Measurements from ENCODE around the gene CTXND1. TPM values are rescaled to one million over a fixed set of nuclear protein-coding genes. Genes with fewer than 3 reads are reported as not detected.
A peak's percentile ranks its signal among the peaks of the same experiment; 100 is the strongest.

Gene CTXND1
- total and polyA plus RNA-seq, 2 of the 13 experiments (the other 11 are each of a cell fraction or from before 2014, with no cell fraction given) = 1.2 to 2.1 TPM

GRCh38 chr15:80246425-80246894, 5.6 kb downstream of the CTXND1 start (continued):
- TF ChIP-seq ZNF318 (CRISPR knock-in tag; IDR thresholded peaks at IDR 0.05) (no peak), ZNF629 (CRISPR knock-in tag; conservative IDR thresholded peaks at IDR 0.05) (0 out of 2 replicates have a peak, but pooled peaks have one; percentile 10), ZNF883 (CRISPR knock-in tag; IDR thresholded peaks at IDR 0.05; ENCODE audit: not compliant biosample characterization) (no peak), DPF2 (CRISPR knock-in tag; IDR thresholded peaks at IDR 0.05; ENCODE audit: borderline replicate concordance, low read depth) (peak; percentile 61; the same call in 1 of the 2 replicates), CBX5 (CRISPR knock-in tag; IDR thresholded peaks at IDR 0.05; ENCODE audit: borderline replicate concordance) (no peak), ZFP36L2 (CRISPR knock-in tag; IDR thresholded peaks at IDR 0.05) (no peak), ZSCAN29 (CRISPR knock-in tag; conservative IDR thresholded peaks at IDR 0.05) (peak; percentile 79), ZNF430 (CRISPR knock-in tag; IDR thresholded peaks at IDR 0.05) (no peak), MTA1 (CRISPR knock-in tag; IDR thresholded peaks at IDR 0.05; ENCODE audit: borderline replicate concordance) (no peak), JUNB (CRISPR knock-in tag; IDR thresholded peaks at IDR 0.05; ENCODE audit: borderline replicate concordance) (no peak), ESRRA (CRISPR knock-in tag; IDR thresholded peaks at IDR 0.05; ENCODE audit: low read depth) (peak; percentile 61; the same call in 1 of the 2 replicates), ZNF329 (CRISPR knock-in tag; IDR thresholded peaks at IDR 0.05; ENCODE audit: low read depth) (no peak), SOX6 (IDR thresholded peaks at IDR 0.05) (no peak), SOX6 (CRISPR knock-in tag; IDR thresholded peaks at IDR 0.05) (peak; percentile 63), POLR2AphosphoS5 (IDR thresholded peaks at IDR 0.05; ENCODE audit: low read depth, low read length) (peak; percentile 32; the same call in 1 of the 2 replicates), ZNF34 (CRISPR knock-in tag; IDR thresholded peaks at IDR 0.05; ENCODE audit: borderline replicate concordance) (no peak), TFDP2 (CRISPR knock-in tag; IDR thresholded peaks at IDR 0.05) (no peak), ZNF232 (CRISPR knock-in tag; IDR thresholded peaks at IDR 0.05; ENCODE audit: borderline replicate concordance) (peak; percentile 100), SOX5 (CRISPR knock-in tag; IDR thresholded peaks at IDR 0.05; ENCODE audit: borderline replicate concordance) (peak; percentile 21; the same call in 1 of the 2 replicates), TBX2 (CRISPR knock-in tag; IDR thresholded peaks at IDR 0.05; ENCODE audit: borderline replicate concordance) (0 out of 2 replicates have a peak, but pooled peaks have one; percentile 52)
- TF ChIP-seq, protein P1, sequence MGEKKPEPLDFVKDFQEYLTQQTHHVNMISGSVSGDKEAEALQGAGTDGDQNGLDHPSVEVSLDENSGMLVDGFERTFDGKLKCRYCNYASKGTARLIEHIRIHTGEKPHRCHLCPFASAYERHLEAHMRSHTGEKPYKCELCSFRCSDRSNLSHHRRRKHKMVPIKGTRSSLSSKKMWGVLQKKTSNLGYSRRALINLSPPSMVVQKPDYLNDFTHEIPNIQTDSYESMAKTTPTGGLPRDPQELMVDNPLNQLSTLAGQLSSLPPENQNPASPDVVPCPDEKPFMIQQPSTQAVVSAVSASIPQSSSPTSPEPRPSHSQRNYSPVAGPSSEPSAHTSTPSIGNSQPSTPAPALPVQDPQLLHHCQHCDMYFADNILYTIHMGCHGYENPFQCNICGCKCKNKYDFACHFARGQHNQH (CRISPR knock-in tag; IDR thresholded peaks at IDR 0.05) = no peak

All from HepG2 (cell line).